Non-pigmented ciliary epithelial cell (primary cell): Measurements from ENCODE around the gene SLC6A3.

Source experiments
- DNase-seq: peaks from one replicate; pipeline ENCODE4 v3.0.0-alpha.2; 2010; ENCODE audit warnings: low read depth

SLC6A3 gene

DNA sequence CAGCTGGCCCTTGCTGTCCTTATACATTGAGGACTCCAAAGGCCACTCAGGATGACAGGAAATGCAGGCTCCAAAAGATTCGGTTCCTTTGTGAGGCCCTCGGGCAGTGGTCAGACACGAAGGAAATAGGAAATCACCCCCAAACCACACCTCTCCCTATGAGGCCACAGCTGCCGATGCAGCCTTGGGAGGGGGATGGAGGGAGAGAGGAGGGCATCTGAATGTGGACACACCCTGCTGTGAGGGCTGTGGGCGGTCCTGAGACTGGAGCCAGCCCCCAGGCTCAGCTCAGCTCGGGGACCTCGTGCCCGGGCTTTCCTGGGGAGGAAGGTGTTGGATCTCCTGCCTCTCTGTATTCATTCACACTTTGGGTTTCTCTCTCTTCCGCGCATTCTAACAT is 97.7 kb downstream of the SLC6A3 start:
- no peak for DNase-seq

DNA sequence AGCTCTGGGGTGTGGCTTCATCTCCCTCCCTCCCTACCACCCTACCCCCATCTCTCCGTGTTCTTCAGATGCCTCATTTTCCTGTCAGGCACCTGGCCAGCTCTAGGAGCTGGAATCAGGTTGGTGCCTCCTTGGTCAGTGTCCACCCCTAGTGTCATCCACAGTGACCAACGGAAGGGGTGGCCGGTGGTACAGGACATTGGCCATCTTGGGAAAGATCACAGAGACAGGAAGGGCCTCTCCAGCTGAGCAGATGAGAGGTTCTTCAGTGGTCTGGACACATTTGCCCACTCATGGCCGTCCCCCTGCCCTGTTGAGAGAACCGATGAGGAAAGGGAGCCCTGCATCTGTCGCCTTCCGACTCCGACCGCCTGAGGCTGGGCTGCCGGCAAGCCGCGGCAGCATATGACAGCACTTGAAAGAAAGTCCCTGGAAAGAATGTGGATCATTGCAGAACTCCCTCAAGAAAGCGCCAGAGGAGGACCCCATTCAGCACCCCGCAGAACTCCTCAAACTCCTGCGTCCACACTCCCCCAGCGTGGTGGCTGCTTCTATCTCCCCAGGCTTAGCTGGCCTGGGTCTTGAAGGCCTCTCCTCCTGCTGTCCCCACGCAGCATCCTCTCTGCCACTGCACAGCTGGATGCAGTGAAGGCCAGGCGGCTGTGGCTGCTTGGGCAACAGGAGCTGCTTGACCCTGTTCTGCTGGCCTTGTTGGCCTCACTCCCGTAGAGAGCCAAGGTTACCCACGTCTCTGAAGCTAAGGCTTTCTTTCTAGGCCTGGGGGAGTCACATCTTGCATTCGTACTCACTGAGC is 98.4 kb downstream of the SLC6A3 start:
- DNase-seq, result no peak

DNA sequence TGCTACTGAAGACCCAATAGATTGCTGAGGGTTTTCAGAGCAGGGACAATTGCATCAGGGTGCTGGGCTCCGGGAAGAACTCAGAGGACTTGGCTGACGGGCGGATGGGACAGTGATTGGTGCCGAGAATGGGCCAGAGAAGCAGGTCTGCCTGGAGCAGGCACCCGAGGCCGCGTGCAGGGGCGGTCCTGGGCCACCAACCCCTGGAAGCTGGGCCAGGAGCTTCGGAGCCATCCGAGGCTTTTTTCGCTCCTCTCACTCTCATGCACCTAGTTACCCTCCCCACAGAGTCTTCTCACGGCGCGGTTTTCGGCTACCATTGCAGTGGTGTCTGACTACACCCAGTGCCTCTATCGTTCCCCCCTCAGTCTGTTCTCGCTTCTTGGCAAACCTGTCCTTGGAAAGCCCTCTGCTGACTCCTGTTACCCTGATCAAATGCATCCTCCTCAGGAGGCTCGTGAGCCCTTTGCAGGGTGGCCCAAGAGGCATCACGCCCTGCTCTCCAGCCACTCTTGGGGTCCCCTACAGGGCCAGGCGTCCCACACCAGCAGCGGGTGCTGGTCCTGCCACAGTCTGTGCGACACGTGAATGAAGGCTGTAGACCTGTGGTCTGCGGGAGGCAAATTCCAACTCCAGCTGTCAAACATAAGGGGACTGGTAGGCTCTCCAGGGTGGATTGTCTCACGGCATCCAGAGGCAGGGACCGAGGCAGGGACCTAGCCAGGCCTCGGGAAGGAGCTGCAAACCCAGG is 99.2 kb downstream of the SLC6A3 start:
- no peak for DNase-seq

DNA sequence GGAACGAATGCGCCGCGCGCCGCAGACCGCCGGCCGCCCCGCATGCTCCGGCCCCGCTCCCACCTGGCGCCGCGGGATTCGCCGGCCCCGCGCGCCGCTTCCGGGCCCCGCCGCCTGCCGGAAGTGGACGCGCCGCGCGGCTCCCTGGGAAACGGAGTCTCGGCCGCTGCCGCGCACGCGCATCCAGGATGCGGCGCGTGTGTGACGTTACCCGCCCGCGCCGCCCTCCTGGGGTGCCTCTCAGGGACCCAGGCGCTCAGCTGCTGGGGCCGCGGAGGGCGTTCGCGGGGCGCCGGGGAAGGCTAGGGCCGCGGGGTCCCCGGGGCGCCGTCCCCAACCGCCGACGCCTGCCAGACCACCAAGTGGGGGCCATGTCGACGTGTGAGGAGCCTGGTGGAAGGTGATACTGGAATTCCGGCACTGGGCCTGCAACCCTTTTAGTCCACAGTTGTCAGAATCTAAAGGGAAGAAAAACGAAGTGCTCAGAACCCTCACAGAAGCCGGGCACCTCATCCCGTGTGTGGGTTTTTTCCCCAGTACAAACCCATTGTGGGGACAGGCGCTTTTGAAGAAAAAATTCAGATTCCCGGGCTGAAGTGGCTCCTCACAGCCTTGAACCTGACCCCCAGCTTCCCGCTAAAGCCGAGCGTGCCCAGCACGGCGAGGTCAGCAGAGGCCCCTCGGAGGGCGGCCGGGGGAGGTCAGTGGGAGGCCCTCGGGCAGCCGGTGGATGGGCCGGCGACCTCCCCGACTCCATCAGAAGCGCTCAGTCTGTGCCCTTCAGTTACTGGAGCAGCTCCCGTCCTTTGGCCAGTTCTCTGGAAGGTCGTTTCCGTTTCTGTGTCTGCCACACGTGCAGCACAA is 100.0 kb downstream of the SLC6A3 start, which contains the start of gene CLPTM1L:
CLPTM1L (minus strand) TSS at position 125 of the 864 bp plus-strand sequence. CDS start 258 bp downstream, outside the sequence.
- no peak for DNase-seq

DNA sequence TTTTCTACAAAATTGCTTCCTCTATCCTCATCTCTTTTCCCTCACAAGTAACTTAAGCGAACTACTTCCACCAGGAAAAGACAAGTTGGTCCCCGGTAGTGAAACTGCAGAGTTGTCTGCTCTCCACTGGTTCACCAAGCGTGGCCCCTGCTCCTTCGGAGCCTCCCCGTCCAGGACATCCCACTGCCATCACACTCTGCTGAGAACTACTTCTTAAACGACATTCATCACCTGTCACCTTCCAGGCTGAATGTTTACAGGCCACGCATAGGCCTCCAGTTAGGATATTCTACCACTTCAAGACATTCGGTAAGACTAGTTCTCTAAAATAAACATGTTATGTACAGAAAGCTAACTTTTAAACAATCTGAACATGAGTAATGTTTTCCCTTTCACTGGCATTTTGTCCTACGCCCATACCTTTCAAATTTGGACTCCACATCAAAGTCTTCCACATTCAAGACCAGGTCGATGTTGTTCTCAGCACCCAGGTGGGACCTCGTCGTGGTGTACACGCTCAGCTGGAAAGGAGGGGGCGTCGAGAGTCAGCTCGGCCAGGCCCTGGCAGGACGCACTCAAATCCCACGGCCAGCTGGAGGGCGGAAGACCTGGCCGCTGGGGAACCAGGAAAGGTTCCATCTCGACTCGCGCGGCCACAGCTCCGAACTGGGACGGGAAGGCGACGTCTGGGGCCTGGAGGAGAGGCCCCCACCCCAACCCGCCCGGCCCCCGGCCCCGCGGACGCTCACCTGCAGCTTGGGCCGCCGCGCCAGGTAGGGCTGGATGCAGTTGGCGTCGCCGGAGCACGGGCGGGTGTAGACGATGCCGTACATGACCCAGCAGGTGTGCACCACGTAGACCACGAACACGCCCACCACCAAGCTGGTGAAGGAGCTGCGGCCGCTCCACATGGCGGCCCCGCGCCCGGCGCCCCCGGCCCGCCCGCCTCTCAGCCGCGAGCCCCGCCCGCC is 101.0 kb downstream of the SLC6A3 start:
- DNase-seq, result no peak

DNA sequence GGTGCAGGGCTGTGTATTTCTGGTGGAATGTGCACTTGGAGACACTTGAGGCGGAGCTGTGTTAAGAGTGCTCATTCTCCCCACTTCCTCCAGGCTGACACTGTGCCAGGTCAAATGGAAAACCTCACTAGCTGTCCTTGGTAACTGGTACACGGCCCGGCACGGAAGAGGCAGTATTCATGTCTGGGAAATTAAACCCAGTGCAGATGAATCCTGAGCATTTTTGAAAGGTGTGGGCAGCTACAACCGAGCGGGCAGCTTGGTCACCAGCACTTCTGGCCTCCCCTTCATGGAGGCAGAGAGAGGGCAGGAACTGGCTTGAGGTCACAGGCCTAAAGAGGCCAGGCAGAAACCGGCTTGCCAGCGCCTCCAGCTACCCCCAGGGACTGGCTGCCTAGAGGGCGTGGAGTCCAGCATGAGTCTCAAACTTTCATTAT is 101.9 kb downstream of the SLC6A3 start:
- DNase-seq, result no peak
